Heart right ventricle (tissue), 16 donors: ENCODE measurements around the gene CSTF2T. TPM values are rescaled to one million over a fixed set of nuclear protein-coding genes. Genes with fewer than 3 reads are reported as not detected.
A peak's percentile ranks its signal among the peaks of the same experiment; 100 is the strongest.

Source experiments
- ATAC-seq, 8 donors: fragments of 200-7000 bp; cut with Tn5 transposase; one replicate each; pipeline ENCODE4 v1.9.1; 2020; ENCODE audit warnings: mild to moderate bottlenecking in 8 of 8, moderate library complexity in 8 of 8, moderate number of reproducible peaks in 1 of 8
- DNase-seq, 2 donors: peaks; one replicate each; pipeline ENCODE4 v3.0.0-alpha.2; 2020
- H3K27ac ChIP-seq, 10 donors: fragments of 200-600 bp; sonication (generic) in 2 of 10; one replicate each; pipeline versions ENCODE4 v1.5.0 to v1.8.0; 2020 to 2022; ENCODE audit warnings: mild to moderate bottlenecking in 3 of 10
- H3K27me3 ChIP-seq, 7 donors: fragments of 200-600 bp; one replicate each; pipeline ENCODE4 v1.8.0; 2021 to 2022; ENCODE audit warnings: mild to moderate bottlenecking in 2 of 7
- H3K36me3 ChIP-seq, 9 donors: fragments of 200-600 bp; sonication (generic) in 1 of 9; one replicate each; pipeline versions ENCODE4 v1.5.0 to v1.8.0; 2020 to 2022; ENCODE audit warnings: mild to moderate bottlenecking in 2 of 9
- H3K4me1 ChIP-seq, 9 donors: fragments of 200-600 bp; sonication (generic) in 1 of 9; one replicate each; pipeline versions ENCODE4 v1.5.0 to v1.8.0; 2020 to 2022; ENCODE audit warnings: mild to moderate bottlenecking in 4 of 9
- H3K4me3 ChIP-seq, 10 donors: fragments of 200-600 bp; sonication (generic) in 2 of 10; one replicate each; pipeline versions ENCODE4 v1.5.0 to v1.8.0; 2020 to 2022; ENCODE audit warnings: mild to moderate bottlenecking in 7 of 10, moderate library complexity in 2 of 10
- H3K9me3 ChIP-seq, 11 donors: fragments of 200-600 bp in 10 of 11; sonication (generic) in 2 of 11; one replicate each; pipeline versions ENCODE4 v1.5.0 to v1.8.0; 2013 to 2022; ENCODE audit warnings: mild to moderate bottlenecking in 2 of 11, control low read depth in 1 of 11, moderate library complexity in 1 of 11
- WGBS, 2 donors: extraction: QIAGEN DNeasy Blood & Tissue Kit; methylation state at CpG; one replicate each; pipeline ENCODE4 v1.1.7; 2013; ENCODE audit warnings: inconsistent platforms in 1 of 2; 5-methylcytosine and 5-hydroxymethylcytosine counted together
- intact Hi-C, 10 donors: fragments of 100-400 bp; cut with DNase I; formaldehyde crosslinking; loops; one replicate each; pipeline versions ENCODE4 v1.11.1 to v1.14.2; 2022
- polyA plus RNA-seq, 2 donors: library from polyadenylated mRNA; stranded (reverse); fragments of 200-250 nt; gene quantifications; one replicate each; pipeline ENCODE4 v1.2.3, GENCODE V29; 2013
- total RNA-seq, 10 donors: library from RNA; stranded (reverse); fragmentation: NEBNext Ultra II Directional in 3 of 10; extraction: Animal tissue kit (Norgen Biotek cat#: 25700) in 3 of 10; gene quantifications; one replicate each; pipeline versions ENCODE4 v1.2.1 to v1.2.4, GENCODE V29; 2021 to 2023
- TF ChIP-seq, protein P1 (sequence below), 9 donors: fragments of 200-600 bp; sonication (generic) in 2 of 9; IDR thresholded peaks; one replicate each; pipeline versions ENCODE4 v1.5.0 to v1.8.0; 2021 to 2022; ENCODE audit warnings: antibody characterized with exemption in 9 of 9, mild to moderate bottlenecking in 5 of 9, moderate library complexity in 1 of 9
- donor health status: Arrhythmogenic right ventricular cardiomyopathy.
- donor health status: ischemic (EF 13 %, LVEDD 7.1; RV severe dilation, severe dysfunction).
- donor health status: healthy with polysubstance abuse.
- donor health status: DM: no; HTN: yes; CAD: no.
- donor health status: DM: no; HTN: no; CAD: no.
- donor health status: ischemic (EF 25% LVEDD 6.9; RV normal size, moderate dysfunction).
- donor health status: ischemic (EF 25% LVEDD 5.7; RV mildly dilated, moderate dysfunction).
- donor health status: healthy.
- donor health status: DM: yes; HTN: yes; CAD: no.
- donor health status: Ischemic cardiomyopathy.
- donor health status: ischemic (EF 35%, LVEDD 5.7; RV mildly dilated, moderate dysfunction).
- donor health status: nonischemic (EF 11% LVEDD 7.7; RV severe dilation, severe dysfunction).
- donor health status: DM: yes; HTN: yes; CAD: no.
- donor health status: PGD.
- donor health status: ischemic (EF 29% LVEDD 5.4; RV normal size, mild dysfunction).
- donor health status: nonischemic (EF 23%, LVEDD 6.1; RV moderate dilation, normal function).

The CSTF2T gene
- total and polyA plus RNA-seq, 12 donors = 9.4 to 31.6 (median 22.9) TPM

DNA sequence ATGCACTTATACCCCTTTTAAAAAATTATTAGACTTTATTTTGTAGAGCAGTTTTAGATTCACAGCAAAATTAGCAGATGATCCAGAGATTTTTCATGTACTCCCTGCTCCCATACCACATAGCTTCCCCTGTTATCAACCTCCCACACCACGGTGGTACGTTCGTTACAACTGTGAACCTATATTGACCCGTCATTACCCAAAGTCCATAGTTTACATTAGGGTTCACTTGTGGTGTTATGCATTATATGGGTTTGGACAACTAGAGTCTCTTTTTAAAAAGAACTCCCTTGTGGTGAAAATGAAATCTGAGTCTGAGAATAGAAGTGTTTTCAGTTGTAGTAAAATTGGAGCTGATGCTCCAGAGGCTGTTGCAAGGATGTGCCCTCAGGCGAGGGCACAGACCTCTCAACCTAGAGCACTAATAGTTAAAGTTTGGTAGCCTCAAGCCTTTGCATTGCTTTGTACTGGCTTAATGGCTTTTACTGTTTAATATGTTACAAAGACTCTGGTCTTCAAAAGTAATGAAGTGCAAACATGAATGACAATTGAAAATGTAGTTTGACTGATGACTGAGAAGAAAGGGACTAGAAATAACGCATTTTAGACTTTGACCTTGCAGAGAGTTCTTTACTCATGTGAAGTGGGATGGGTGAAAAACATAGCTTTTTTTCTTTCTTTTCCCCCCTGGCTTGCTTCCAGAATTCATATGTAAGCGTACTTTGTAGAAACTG, 30.6 kb upstream of the CSTF2T start:
- TF ChIP-seq, protein P1, sequence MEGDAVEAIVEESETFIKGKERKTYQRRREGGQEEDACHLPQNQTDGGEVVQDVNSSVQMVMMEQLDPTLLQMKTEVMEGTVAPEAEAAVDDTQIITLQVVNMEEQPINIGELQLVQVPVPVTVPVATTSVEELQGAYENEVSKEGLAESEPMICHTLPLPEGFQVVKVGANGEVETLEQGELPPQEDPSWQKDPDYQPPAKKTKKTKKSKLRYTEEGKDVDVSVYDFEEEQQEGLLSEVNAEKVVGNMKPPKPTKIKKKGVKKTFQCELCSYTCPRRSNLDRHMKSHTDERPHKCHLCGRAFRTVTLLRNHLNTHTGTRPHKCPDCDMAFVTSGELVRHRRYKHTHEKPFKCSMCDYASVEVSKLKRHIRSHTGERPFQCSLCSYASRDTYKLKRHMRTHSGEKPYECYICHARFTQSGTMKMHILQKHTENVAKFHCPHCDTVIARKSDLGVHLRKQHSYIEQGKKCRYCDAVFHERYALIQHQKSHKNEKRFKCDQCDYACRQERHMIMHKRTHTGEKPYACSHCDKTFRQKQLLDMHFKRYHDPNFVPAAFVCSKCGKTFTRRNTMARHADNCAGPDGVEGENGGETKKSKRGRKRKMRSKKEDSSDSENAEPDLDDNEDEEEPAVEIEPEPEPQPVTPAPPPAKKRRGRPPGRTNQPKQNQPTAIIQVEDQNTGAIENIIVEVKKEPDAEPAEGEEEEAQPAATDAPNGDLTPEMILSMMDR (IDR thresholded peaks at IDR 0.05) = no peak
- no peaks in the 10 kb centered on the region for H3K36me3 ChIP-seq
- no peak overlapping the region for H3K27ac ChIP-seq
- peaks cover 0 to 6% (median 0%) of the 10 kb centered on the region in 9 donors for H3K4me1 ChIP-seq
- ATAC-seq = no peak
- H3K4me3 ChIP-seq = no peak overlapping the region
- no peak for DNase-seq
- intact Hi-C loops = no loop called here
- 88 to 93% methylated on average over 7 of the region's 7 CpGs for WGBS, 2 donors
- H3K9me3 ChIP-seq = no peaks in the 10 kb centered on the region
- H3K27me3 ChIP-seq = no peaks in the 10 kb centered on the region

DNA sequence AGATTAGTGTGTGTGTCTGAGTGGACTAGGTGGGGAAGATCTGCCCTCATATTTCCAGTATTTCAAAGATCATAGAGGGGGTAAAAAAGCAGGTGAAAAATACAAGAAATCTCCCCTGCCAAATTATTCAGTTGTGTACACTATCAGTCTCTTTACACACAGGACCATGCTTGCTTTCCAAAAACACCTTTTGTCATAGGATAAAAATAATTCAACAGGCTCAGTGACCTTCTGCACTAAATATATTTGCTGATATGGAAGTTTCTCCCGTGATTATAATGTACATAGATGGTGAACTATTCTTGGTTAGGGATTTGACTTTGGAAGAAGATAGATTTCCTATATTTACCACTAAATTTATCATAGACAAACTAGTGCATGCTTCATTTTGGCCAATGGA, 24.6 kb upstream of the CSTF2T start:
- 33 to 41% methylated on average over 1 of the region's 1 CpG for WGBS, 2 donors
- H3K36me3 ChIP-seq = no peaks in the 10 kb centered on the region
- H3K27ac ChIP-seq = peak overlapping the region in 5 of 10 donors; percentile 35 to 69 (median 47)
- peaks cover 0 to 11% (median 0%) of the 10 kb centered on the region in 9 donors for H3K4me1 ChIP-seq
- TF ChIP-seq, protein P1 (IDR thresholded peaks at IDR 0.05) = no peak
- no peak overlapping the region for H3K4me3 ChIP-seq
- no peaks in the 10 kb centered on the region for H3K27me3 ChIP-seq
- intact Hi-C loops = no loop called here
- DNase-seq (no peak), ATAC-seq (peak in 7 of 8 donors; percentile 47 to 96 (median 79))
- peaks cover 0 to 4% (median 0%) of the 10 kb centered on the region in 11 donors for H3K9me3 ChIP-seq

DNA sequence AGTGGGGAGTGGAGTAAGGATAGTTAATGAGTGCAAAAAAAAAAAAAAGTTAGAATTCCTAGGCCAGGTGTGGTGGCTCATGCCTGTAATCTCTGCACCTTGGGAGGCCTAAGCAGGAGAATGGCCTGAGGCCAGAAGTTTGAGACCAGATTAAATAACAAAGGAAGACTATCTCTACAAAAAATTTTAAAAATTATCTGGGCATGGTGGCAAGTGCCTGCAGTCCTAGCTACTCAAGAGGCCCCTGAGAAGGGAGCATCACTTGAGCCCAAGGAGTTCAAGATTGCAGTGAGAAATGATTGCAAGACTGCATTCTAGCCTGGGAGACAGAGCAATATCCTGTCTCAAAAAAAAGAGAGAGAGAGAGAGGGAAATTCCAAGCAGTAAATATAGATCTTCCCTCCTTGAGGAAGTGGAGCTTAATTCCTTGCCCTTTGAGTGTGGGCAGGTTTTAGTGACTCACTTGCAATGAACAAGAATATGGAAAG, 19.5 kb upstream of the CSTF2T start:
- H3K36me3 ChIP-seq = no peaks in the 10 kb centered on the region
- no peak overlapping the region for H3K27ac ChIP-seq
- H3K27me3 ChIP-seq = no peaks in the 10 kb centered on the region
- intact Hi-C loops = loop anchor here in 1 of 10 donors (10.0 kb wide), 1 partner anchor 236 kb away; no protein-coding TSS in a partner anchor
- DNase-seq (no peak), ATAC-seq (peak in 1 of 8 donors; percentile 41)
- H3K4me1 ChIP-seq = peaks cover 0 to 4% (median 0%) of the 10 kb centered on the region in 9 donors
- H3K4me3 ChIP-seq = no peak overlapping the region
- TF ChIP-seq, protein P1 (IDR thresholded peaks at IDR 0.05) = no peak
- H3K9me3 ChIP-seq = peaks cover 0 to 4% (median 0%) of the 10 kb centered on the region in 11 donors

DNA sequence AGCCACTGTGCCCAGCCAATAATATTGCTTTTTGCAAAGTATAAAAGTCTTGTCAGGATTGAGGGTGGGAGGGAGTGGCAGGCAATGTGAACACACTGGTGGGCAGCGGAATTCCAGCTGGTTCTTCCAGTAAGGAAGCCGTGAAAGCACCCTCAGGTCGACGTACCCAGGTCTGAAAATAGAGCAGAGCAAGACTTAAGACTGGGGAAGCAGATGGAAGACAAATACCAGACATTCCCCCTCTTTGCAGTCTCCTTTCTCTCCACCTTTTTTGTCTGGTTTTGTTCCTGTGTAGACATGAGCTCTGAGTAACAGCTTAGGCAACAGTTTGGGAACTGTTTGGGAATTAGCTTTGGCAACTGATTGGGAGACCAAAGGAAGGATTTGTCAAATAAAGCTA, 17.6 kb upstream of the CSTF2T start:
- peaks cover 0 to 3% (median 0%) of the 10 kb centered on the region in 9 donors for H3K4me1 ChIP-seq
- DNase-seq = no peak
- H3K9me3 ChIP-seq = no peaks in the 10 kb centered on the region
- no peaks in the 10 kb centered on the region for H3K27me3 ChIP-seq
- TF ChIP-seq, protein P1 (IDR thresholded peaks at IDR 0.05) = no peak
- H3K4me3 ChIP-seq = no peak overlapping the region
- WGBS, 2 donors = 73 to 75% methylated on average over 4 of the region's 4 CpGs
- no peak for ATAC-seq
- intact Hi-C loops = loop anchor here in 1 of 10 donors (10.0 kb wide), 1 partner anchor 238 kb away; no protein-coding TSS in a partner anchor
- H3K27ac ChIP-seq = no peak overlapping the region
- no peaks in the 10 kb centered on the region for H3K36me3 ChIP-seq
